ENCODE results near the gene TTLL7.

- TF ChIP-seq CTCF (IDR thresholded peaks at IDR 0.05) (no peak), EZH2 (IDR thresholded peaks at IDR 0.05; ENCODE audit: borderline replicate concordance, insufficient read depth, low read depth, low read length, poor library complexity, severe bottlenecking) (no peak)
Measured at GRCh38 chr1:83900524-83900923, 98.4 kb downstream of the TTLL7 start.

Data from B cell (primary cell).